HG03108 (cell line): ENCODE data around the gene MYD88.

ENCODE experiments used
- ATAC-seq: cut with Tn5 transposase; IDR thresholded peaks from one replicate; pipeline ENCODE4 v1.9.1; 2021; ENCODE audit warnings: moderate library complexity; ENCODE audit not compliant: unreplicated experiment

The MYD88 gene

DNA sequence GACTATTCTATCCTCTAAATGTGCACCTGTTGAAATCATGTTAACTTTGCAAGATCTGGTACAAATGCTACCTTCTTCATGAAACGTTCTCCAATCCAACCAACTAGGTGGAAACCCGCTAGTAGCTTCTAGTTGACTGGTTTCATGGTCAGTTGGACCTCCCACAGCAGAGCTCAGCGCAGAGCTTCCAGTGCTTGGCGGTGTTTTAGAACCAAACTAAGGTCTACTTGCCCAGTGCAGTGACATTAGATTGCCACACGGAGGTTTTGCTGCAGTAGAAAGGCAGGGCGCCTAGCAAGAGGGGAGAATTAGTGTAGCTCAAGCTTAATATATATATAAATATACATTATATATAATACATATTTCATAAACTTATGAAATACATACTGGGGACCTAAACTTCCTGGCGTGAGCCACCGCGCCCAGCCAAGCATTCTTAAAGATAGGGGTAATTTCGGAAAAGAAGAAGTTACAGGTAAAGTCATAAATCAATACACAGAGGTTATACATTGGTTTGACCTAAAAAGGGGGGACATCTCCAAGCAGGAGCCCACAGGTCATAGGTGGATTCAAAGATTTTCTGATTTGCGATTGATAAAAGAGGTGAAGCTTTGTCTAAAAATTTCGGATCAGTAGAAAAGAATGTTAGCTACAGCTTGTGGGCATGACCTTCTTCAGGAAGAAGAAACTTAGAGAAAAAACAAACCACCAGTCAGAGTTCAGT is 24.8 kb downstream of the MYD88 start:
- ATAC-seq, result no peak

DNA sequence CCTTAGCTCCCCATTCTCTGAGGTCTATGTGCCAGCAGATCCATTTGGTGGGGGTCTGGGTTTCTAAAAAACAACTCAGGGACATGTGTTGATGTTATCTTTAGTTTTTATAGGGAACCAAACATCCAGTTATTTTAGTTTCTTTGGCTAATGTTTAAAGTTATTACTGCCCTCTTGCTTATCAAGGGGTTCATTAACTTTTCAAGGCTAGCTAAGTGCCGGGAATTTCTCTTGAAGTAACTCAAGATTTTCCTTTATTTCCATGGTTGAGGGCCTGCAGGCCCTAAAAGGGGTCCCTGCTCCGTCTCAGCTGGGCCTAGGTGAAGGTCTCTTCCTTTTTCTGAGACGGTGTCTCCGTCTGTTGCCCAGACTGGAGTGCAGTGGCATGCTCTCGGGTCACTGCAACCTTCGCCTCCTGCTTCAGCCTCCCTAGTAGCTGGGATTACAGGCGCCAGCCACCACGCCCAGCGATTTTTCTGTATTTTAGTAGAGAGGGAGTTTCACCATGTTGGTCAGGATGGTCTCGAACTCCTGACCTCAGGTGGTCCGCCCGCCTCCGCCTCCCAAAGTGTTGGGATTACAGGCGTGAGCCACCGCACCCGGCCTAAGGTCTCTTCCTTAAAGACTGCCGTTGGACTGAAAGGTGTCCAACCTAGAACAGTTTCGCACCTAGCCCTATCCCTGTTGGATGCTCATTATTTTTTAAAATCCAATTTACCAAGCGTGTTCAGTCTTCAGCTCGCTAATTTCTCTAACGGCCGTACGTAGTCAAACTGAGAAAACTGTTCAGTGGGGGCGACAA is 25.6 kb downstream of the MYD88 start:
- ATAC-seq, result no peak

- ATAC-seq, result no peak
Measured at GRCh38 chr3:38164643-38164951, 26.1 kb downstream of the MYD88 start.

DNA sequence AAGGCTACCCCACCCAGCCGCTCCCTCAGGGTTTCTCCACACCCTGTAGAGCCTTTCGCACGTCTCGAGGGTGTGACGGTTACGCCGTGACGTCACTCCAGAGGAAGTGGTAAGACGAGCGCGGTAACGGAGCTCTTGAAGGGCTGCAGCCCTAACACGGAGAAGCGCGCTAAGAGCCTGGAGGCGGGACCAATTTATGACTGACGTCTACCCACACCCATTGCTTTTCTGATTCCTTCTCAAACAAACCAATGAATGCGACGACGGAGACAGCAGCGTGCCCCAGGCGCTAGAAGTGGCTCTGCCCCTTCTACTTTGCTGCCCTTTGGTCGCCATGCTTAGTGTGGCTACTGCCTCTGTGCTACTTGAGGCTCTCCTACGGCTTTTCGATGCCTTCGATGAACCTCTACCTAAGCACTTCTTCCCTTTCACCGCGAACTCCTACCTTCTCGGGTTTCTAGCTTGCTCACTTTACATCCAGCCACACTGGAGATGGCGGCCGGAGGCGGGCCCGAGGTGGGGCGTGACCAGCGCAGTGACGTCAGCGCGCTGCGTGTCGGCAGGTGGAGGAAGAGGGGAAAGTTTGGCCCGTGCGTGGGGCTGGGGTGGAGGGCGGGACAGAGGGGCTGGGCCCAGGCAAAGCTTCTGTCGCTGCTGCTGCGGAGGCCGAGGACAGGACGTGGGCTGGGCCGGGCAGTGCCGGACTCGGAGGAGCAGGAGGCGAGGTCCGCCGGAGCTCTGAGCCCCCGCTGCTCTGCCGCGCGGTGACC is 26.7 kb downstream of the MYD88 start, which contains the start of gene OXSR1:
OXSR1 (plus strand) TSS at position 586 of the 770 bp plus-strand sequence. CDS start 340 bp downstream, outside the sequence.
- ATAC-seq, result peak; percentile 94

DNA sequence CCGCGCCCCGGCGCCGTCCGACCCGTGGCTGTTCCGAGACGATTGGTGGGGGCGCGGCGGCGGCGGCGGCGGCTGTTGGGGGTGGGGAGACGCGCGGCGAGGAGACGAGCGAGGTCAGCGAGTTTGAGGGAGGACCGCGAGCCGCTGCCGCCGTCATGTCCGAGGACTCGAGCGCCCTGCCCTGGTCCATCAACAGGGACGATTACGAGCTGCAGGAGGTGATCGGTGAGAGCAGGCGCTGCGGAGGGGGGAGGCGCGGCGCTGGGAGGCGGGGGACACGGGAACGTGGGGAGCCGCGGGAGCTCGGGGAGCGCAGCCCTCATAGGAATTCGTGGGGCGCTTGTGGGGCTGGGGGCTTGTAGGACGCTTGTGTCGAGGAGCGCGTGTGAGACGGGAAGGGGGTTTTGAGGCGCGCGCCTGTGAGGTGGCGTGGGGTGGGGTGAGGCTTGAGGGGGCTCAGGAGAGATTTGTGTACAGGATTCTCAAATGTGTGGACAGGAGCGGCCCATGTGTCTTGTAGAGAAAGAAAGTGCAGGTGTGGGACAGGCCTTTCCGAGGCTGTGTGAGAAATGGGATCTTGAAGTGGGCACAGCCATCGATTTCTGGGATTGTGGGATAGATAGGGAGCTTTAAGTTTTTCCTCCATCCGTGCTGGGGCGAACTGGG is 27.4 kb downstream of the MYD88 start:
- ATAC-seq, result no peak

- no peak for ATAC-seq
Measured at GRCh38 chr3:38167591-38167990, 29.1 kb downstream of the MYD88 start.

DNA sequence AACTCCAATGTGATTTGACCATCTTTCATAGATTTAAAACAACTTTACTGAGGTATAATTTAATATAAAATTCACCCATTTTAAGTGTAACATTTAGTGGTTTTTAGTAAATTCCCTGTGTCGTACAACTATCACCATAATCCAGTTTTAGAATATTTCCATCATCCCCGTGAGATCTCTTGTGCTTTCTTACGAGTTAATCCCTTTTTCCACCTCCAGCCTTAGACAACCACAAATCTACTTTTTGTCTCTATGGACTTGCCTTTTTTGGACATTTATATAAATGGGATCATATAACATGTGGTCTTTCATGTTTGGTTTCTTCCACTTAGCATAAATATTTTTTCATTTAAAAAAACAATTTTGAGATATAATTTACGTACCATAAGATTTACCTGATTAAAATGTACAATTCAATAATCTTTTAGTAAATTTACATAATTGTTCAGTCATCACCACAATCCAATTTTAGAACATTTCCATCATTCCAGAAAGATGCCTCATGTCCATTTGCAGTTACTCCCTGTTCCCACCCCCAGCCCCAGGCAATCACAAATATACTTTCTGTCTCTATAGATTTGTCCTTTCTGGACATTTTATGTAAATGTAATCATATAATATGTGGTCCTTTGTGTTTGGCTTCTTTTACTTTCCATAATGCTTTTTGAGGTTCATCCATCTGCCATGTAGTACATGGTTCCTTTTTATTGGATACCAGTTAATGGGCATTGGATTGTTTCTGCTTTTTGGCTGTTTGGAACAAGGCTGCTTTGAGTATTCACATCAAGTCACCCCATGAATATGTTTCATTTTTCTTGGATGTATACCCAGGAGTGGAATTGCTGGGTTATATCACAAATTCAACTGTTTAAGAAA is 29.9 kb downstream of the MYD88 start:
- ATAC-seq, result no peak

- ATAC-seq, result no peak
Measured at GRCh38 chr3:38169027-38169317, 30.5 kb downstream of the MYD88 start.

- ATAC-seq, result no peak
Measured at GRCh38 chr3:38170722-38171121, 32.3 kb downstream of the MYD88 start.

DNA sequence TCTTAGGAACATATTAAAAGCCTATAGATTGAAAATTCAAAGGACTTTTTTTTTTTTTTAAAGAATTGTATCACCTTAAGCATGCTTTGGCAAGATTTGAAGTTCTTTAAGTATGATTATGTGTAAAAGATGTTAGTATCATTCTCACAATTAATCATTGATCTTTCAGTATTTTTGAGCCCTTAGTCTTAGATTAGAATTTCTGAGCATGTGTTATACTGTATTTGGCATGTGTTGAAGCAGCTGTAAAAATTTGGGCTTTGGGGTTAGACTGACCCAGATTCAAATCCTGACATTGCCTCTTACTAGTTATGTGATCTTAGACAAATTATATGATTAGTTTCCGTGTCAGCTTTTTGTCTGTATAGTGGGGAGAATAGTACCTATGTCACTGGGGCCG is 33.2 kb downstream of the MYD88 start:
- ATAC-seq, result no peak

- no peak for ATAC-seq
Measured at GRCh38 chr3:38173834-38174418, 35.5 kb downstream of the MYD88 start.

DNA sequence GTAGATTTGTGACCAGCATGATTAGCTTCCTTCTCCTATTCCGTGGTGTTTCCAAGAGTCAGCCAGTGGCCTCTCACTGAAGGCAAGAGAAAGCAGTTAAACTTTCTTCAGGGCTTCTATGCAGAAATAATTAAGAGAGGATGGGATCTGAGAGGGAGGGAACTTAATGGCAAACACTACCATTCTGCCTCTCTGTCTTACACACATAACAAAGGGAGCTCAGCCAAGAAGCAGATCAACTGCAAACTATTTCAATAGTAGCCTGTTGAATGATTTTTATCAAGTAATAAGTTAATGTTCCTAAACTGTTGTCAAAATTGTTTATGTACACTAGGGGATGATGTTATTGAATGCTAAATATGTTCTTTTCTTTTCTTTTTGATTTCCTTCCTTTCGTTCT is 38.7 kb downstream of the MYD88 start:
- ATAC-seq, result no peak

DNA sequence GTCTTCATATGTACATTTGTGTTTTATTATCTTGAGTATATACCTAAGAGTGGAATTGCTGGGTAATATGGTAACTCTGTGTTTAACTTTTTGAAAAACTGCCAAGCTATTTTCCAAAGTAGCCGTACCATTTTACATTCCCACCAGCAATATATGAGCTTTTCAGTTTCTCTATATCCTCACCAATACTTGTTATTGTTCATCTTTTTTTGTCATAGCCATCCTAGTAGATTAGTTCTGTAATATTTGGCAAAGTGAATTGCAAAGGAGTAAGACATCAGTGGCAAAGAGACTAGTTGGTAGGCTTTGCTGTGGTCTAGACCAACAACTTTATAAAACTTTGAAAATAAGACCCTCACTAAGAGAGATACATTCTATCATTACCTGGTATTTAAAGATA is 48.3 kb downstream of the MYD88 start:
- no peak for ATAC-seq

- no peak for ATAC-seq
Measured at GRCh38 chr3:38190481-38190881, 52.0 kb downstream of the MYD88 start.
